ENCODE data around the gene PARVG. TPM values are rescaled to one million over a fixed set of nuclear protein-coding genes. Genes with fewer than 3 reads are reported as not detected.

PARVG gene
- total and polyA plus RNA-seq, 2 donors (not counting 3 experiments of a cell fraction or from before 2014, with no cell fraction given): 0.82 TPM; not detected in 1

GRCh38 chr22:44172370-44173108 lies 8.2 kb upstream of the PARVG start:
- Histone ChIP-seq H3K9me3 (replicated peaks; ENCODE audit: control insufficient read depth, insufficient read depth, low read length) (no peaks in the 10 kb centered on the region), H3K4me2 (ENCODE audit: insufficient read depth, low read length) (no peak overlapping the region), H3K9ac (replicated peaks; ENCODE audit: extremely low read depth, insufficient read depth, low read length) (no peak overlapping the region), H3K27me3 (ENCODE audit: control insufficient read depth in 2 of 2, insufficient read depth in 2 of 2, low read length in 2 of 2) (no peaks in the 10 kb centered on the region), H4K20me1 (replicated peaks; ENCODE audit: control insufficient read depth, extremely low read depth, insufficient read depth, low read length) (no peaks in the 10 kb centered on the region), H3K27ac (ENCODE audit: insufficient read depth, low read depth, low read length) (no peak overlapping the region), H2AFZ (ENCODE audit: low read depth, low read length) (no peak overlapping the region), H3K36me3 (ENCODE audit: control insufficient read depth in 2 of 2, extremely low read depth in 1 of 2, insufficient read depth in 2 of 2, low read length in 2 of 2) (peaks cover 0 to 10% of the 10 kb centered on the region in 2 experiments), H3K9me1 (replicated peaks; ENCODE audit: control insufficient read depth, extremely low read depth, insufficient read depth, low read length) (no peaks in the 10 kb centered on the region), H3K79me2 (ENCODE audit: control insufficient read depth, insufficient read depth, low read length) (no peaks in the 10 kb centered on the region), H3K4me1 (ENCODE audit: control insufficient read depth, extremely low read depth, insufficient read depth, low read length) (no peaks in the 10 kb centered on the region), H3K4me3 (replicated peaks in 1 of 3; ENCODE audit: insufficient read depth in 1 of 3, low read depth in 1 of 3, low read length in 3 of 3) (no peak overlapping the region)
- FAIRE-seq (no peak), DNase-seq (ENCODE audit: low read depth, low spot score) (no peak)
- ChIA-PET POLR2A (no interaction called here), CTCF (no interaction called here)
- intact Hi-C loops (cut with micrococcal nuclease) (no loop called here), dilution Hi-C loops (cut with MboI; ENCODE audit: extremely low pct_ligation_motif_present, low sequenced_read_pairs) (no loop called here)
- TF ChIP-seq POLR2AphosphoS5 (IDR thresholded peaks at IDR 0.05; ENCODE audit: insufficient read depth, low read depth, low read length) (no peak), FOS (IDR thresholded peaks at IDR 0.05; ENCODE audit: borderline replicate concordance, insufficient read depth, low read length) (no peak), EZH2 (IDR thresholded peaks at IDR 0.05; ENCODE audit: borderline replicate concordance, low read depth, low read length, severe bottlenecking) (no peak), JUN (IDR thresholded peaks at IDR 0.05; ENCODE audit: borderline replicate concordance, insufficient read depth, insufficient read length, low read depth) (no peak), MAX (IDR thresholded peaks at IDR 0.05; ENCODE audit: insufficient read depth, insufficient read length) (no peak), MYC (IDR thresholded peaks at IDR 0.05; ENCODE audit: low read depth, low read length) (no peak), GATA2 (IDR thresholded peaks at IDR 0.05; ENCODE audit: insufficient read depth, insufficient read length, low read depth, low read length) (no peak), POLR2A (IDR thresholded peaks at IDR 0.05; ENCODE audit: low read depth, low read length) (no peak)
- TF ChIP-seq, protein P1, sequence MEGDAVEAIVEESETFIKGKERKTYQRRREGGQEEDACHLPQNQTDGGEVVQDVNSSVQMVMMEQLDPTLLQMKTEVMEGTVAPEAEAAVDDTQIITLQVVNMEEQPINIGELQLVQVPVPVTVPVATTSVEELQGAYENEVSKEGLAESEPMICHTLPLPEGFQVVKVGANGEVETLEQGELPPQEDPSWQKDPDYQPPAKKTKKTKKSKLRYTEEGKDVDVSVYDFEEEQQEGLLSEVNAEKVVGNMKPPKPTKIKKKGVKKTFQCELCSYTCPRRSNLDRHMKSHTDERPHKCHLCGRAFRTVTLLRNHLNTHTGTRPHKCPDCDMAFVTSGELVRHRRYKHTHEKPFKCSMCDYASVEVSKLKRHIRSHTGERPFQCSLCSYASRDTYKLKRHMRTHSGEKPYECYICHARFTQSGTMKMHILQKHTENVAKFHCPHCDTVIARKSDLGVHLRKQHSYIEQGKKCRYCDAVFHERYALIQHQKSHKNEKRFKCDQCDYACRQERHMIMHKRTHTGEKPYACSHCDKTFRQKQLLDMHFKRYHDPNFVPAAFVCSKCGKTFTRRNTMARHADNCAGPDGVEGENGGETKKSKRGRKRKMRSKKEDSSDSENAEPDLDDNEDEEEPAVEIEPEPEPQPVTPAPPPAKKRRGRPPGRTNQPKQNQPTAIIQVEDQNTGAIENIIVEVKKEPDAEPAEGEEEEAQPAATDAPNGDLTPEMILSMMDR (IDR thresholded peaks at IDR 0.05; ENCODE audit: extremely low read depth in 1 of 2, insufficient read depth in 1 of 2, low read depth in 1 of 2, low read length in 2 of 2): no peak
- BruUV-seq (replicated peaks): TSS peak; percentile 8

Measured in endothelial cell of umbilical vein (primary cell).